HG02938 (cell line): ENCODE measurements around the gene PIEZO1.
"Not testable (repeated sequence)": the region's sequence is repeated elsewhere in the genome, so short reads cannot be mapped to it uniquely, and the experiment has no call there.

Experiments
- ATAC-seq: cut with Tn5 transposase; IDR thresholded peaks from one replicate; pipeline ENCODE4 v1.9.1; 2021; ENCODE audit warnings: mild to moderate bottlenecking, moderate library complexity; ENCODE audit not compliant: unreplicated experiment

PIEZO1 gene

GRCh38 chr16:88805887-88806393 lies 20.9 kb upstream of the PIEZO1 start:
- no peak for ATAC-seq

- no peak for ATAC-seq
These were observed 20.3 kb upstream of the PIEZO1 start for GRCh38 chr16:88805340-88805715.

- ATAC-seq, result no peak
These were observed 19.7 kb upstream of the PIEZO1 start for GRCh38 chr16:88804552-88805339.

- no peak for ATAC-seq
These were observed 19.1 kb upstream of the PIEZO1 start for GRCh38 chr16:88804173-88804551.

- peak; percentile 47 for ATAC-seq
These were observed 18.4 kb upstream of the PIEZO1 start, which contains the start of gene CDT1 for GRCh38 chr16:88803264-88803987. Gene CDT1 (plus strand): TSS chr16:88803789. CDS start chr16:88803832, 43 bp downstream.

GRCh38 chr16:88800277-88800592 lies 15.2 kb upstream of the PIEZO1 start:
- no peak for ATAC-seq

GRCh38 chr16:88799569-88800276 lies 14.7 kb upstream of the PIEZO1 start:
- no peak for ATAC-seq

- no peak for ATAC-seq
These were observed 13.9 kb upstream of the PIEZO1 start for GRCh38 chr16:88798772-88799455.

GRCh38 chr16:88798073-88798472 lies 13.1 kb upstream of the PIEZO1 start:
- ATAC-seq, result no peak

GRCh38 chr16:88796278-88796677 lies 11.3 kb upstream of the PIEZO1 start:
- ATAC-seq, result no peak

- ATAC-seq, result no peak
These were observed 8.4 kb upstream of the PIEZO1 start for GRCh38 chr16:88793251-88793954.

GRCh38 chr16:88792668-88793250 lies 7.7 kb upstream of the PIEZO1 start:
- no peak for ATAC-seq

GRCh38 chr16:88792078-88792550 lies 7.1 kb upstream of the PIEZO1 start:
- ATAC-seq, result no peak

GRCh38 chr16:88790312-88791211 lies 5.5 kb upstream of the PIEZO1 start:
- no peak for ATAC-seq

- ATAC-seq, result no peak
These were observed 4.6 kb upstream of the PIEZO1 start for GRCh38 chr16:88789594-88789993.

GRCh38 chr16:88788749-88789148 lies 3.7 kb upstream of the PIEZO1 start:
- ATAC-seq, result not testable (repeated sequence)

GRCh38 chr16:88787579-88788314 lies 2.7 kb upstream of the PIEZO1 start:
- ATAC-seq, result no peak

- no peak for ATAC-seq
These were observed 239 bp downstream of the PIEZO1 start for GRCh38 chr16:88784856-88785105.
